ENCODE measurements around the gene SYTL4.

SYTL4 gene

DNA sequence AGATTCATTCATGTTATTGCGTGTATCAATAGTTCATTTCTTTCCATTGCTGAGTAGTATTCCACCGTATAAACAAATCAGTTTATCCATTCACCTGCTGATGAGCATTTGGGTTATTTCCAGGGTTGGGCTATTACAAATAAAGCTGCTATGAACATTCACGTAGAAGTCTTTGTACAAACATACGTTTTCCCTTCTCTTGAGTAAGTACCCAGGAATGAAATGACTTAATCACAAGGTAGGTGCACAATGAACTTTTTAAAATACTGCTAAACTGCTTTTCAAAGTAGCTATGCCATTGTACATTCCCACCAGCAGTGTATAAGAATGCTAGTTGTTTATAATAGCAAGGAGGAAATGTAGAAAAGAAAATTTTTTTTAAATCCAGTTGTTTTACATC lies 35.9 kb downstream of the SYTL4 start:
- in situ Hi-C loops (cut with MboI; ENCODE audit: low sequenced_read_pairs) = loop anchor here (25.0 kb wide), 1 partner anchor 91 kb away; no protein-coding TSS in a partner anchor

GRCh38 chrX:100695302-100695701 lies 36.6 kb downstream of the SYTL4 start:
- in situ Hi-C loops (cut with MboI; ENCODE audit: low sequenced_read_pairs) = loop anchor here (25.0 kb wide), 1 partner anchor 92 kb away; no protein-coding TSS in a partner anchor

GRCh38 chrX:100687546-100687945 lies 44.4 kb downstream of the SYTL4 start:
- in situ Hi-C loops (cut with MboI; ENCODE audit: low sequenced_read_pairs) = loop anchor here (25.0 kb wide), 1 partner anchor 100 kb away; no protein-coding TSS in a partner anchor

DNA sequence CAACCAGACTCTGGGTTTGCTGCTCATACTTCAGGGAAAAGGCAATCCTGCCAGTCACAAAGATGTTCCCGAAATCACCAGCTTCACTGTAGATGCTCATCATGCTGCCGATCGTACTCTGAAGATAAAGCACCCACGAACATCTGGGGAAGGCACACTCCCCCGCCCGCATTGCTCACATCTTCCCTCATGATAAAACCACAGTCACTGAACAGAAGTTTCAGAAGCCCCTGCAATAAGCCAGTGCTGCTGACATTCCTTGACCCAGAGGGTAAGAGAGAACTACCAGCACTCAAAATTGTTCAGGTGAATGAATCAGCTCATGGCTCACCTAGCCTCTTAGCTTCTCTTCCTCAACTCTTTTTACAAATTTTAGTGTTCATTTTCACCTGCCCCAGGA lies 44.8 kb downstream of the SYTL4 start:
- in situ Hi-C loops (cut with MboI; ENCODE audit: low sequenced_read_pairs) = loop anchor here (25.0 kb wide), 1 partner anchor 100 kb away; no protein-coding TSS in a partner anchor

DNA sequence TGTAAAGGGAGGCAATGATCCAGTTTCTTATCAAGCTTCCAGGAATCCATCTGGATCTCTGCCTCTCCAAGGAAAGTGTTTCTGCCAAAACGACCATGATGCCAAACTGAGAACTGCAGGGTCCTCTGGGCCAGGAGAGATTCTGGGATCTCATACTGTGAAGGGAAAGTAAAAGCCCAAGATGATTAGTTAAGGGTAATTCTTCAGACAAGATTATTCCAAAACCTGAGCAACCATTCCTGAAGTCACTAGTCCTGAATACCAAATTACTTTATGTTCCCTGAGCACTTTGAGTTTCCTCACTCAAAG lies 46.0 kb downstream of the SYTL4 start:
- in situ Hi-C loops (cut with MboI; ENCODE audit: low sequenced_read_pairs) = loop anchor here (25.0 kb wide), 1 partner anchor 101 kb away; no protein-coding TSS in a partner anchor

DNA sequence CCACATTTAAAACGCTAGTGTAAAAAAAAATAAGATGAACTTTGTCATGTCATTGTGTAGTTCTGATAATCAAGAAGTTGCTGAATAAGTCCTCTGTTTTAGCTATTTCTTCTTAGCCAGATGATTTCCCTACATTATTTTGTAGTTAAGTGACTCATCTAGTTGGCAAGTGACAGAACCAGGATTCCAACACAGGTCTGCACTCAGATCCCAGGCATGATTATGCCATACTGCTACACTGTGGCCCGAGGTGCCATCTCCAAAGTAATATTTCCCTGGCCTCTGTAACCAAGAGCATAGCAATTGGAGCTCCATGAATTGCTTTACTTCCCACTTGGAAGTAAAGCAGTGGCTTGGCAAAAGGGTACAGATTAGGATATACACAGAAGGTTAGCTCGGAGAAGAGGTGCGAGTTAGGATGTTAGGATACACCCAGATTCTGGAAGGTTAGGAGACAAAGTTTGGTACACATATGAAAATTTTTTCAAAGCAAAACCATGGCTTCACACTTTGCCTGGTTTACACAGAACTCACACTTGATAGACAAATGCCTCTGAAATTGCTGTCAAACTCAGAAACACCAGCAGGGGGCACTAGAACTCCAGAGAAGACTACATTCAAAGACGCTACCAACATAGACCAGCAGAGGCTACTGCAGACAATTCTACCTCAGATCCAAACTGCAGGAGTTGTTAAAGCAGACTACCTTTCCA lies 46.5 kb downstream of the SYTL4 start:
- in situ Hi-C loops (cut with MboI; ENCODE audit: low sequenced_read_pairs) = loop anchor here (25.0 kb wide), 1 partner anchor 102 kb away; no protein-coding TSS in a partner anchor

GRCh38 chrX:100682939-100683338 lies 49.0 kb downstream of the SYTL4 start:
- in situ Hi-C loops (cut with MboI; ENCODE audit: low sequenced_read_pairs) = loop anchor here (25.0 kb wide), 1 partner anchor 104 kb away; no protein-coding TSS in a partner anchor

DNA sequence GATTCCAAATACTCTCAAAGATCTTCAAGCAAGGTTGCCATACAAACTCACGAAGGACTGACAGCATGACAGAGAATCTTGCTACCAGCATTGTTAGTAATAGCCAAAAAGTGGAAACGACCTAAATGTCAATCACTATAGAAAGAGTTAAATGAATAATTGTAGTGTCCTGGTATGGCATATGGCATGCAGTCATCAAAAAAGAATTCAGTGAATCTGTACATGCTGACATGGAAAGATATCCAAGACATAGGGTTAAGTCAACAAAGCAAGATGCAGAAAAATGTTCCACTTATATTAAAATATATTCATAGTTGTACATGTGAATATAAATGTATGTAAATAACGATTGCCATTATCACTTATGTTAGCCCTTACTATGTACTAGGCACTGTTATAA lies 50.3 kb downstream of the SYTL4 start:
- in situ Hi-C loops (cut with MboI; ENCODE audit: low sequenced_read_pairs) = loop anchor here (25.0 kb wide), 1 partner anchor 106 kb away; no protein-coding TSS in a partner anchor

- in situ Hi-C loops (cut with MboI; ENCODE audit: low sequenced_read_pairs) = loop anchor here (25.0 kb wide), 1 partner anchor 107 kb away; no protein-coding TSS in a partner anchor
Observed at GRCh38 chrX:100680756-100681155, 51.2 kb downstream of the SYTL4 start.

- in situ Hi-C loops (cut with MboI; ENCODE audit: low sequenced_read_pairs) = loop anchor here (25.0 kb wide), 1 partner anchor 110 kb away; no protein-coding TSS in a partner anchor
Observed at GRCh38 chrX:100677611-100678181, 54.2 kb downstream of the SYTL4 start.

- in situ Hi-C loops (cut with MboI; ENCODE audit: low sequenced_read_pairs) = loop anchor here (25.0 kb wide), 1 partner anchor 113 kb away; no protein-coding TSS in a partner anchor
Observed at GRCh38 chrX:100674705-100675104, 57.2 kb downstream of the SYTL4 start.

DNA sequence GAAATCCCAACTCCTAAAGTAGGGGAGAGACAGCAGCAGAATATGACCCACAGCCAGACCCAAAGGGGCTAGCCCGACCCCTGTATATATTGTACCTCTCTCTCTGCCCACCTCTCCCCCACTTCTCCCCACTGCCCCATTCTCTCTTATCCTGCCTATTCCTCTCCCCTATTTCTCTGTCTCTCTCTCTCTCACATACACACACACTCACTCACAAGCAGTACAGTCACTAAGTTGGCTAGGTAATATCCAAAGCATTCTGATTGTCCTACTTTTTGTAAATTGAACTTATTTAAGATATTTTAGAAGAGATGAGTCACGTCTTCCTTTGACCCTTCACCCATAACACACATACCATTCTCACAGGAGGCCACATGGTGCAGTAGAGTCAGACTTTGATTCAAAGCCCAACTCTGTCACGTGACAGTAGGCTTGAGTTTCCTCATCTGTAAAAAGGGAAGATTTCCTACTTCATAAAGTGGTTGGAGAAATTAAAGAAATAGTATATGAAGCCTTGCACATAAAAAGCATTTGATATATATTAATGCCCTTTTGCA lies 58.4 kb downstream of the SYTL4 start:
- in situ Hi-C loops (cut with MboI; ENCODE audit: low sequenced_read_pairs) = no loop called here

GRCh38 chrX:100672966-100673365 lies 59.0 kb downstream of the SYTL4 start:
- in situ Hi-C loops (cut with MboI; ENCODE audit: low sequenced_read_pairs) = no loop called here

- in situ Hi-C loops (cut with MboI; ENCODE audit: low sequenced_read_pairs) = no loop called here
Observed at GRCh38 chrX:100663642-100664041, 68.3 kb downstream of the SYTL4 start.

- in situ Hi-C loops (cut with MboI; ENCODE audit: low sequenced_read_pairs) = no loop called here
Observed at GRCh38 chrX:100662796-100663195, 69.1 kb downstream of the SYTL4 start.

GRCh38 chrX:100662170-100662569 lies 69.8 kb downstream of the SYTL4 start:
- in situ Hi-C loops (cut with MboI; ENCODE audit: low sequenced_read_pairs) = no loop called here

DNA sequence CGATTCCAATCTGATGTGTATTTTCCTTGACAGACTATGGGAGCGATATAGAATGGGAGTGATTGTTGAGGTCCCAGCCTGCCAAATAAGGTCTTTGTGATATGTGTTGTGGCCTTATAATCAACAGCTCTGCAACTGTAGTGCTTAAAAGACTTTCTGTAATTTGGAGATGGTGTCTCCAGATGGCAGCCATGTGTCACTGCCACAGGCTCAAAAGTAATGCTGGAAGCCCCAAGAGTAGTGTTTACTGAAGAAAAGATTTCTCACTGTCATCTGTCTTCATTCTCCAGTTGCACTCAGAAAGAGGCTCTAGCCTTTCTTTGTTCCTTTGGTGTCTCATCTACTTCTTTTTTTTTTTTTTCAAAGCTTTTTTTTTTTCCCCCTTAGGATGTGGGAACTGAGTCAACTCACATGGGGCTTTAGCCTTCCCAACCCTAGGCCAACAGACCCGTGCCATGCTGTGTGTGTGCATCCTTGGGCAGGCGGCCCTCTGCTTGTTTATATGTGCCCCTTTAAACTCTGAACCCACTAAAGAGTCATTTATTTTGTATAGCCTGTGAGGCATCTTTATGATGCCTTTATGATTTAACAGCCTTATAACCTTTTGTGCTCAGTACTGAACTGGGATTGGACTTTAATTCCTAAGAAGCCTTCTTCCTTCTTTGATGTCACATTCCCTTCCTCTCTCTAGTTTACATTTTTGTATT lies 72.3 kb downstream of the SYTL4 start:
- in situ Hi-C loops (cut with MboI; ENCODE audit: low sequenced_read_pairs) = no loop called here

DNA sequence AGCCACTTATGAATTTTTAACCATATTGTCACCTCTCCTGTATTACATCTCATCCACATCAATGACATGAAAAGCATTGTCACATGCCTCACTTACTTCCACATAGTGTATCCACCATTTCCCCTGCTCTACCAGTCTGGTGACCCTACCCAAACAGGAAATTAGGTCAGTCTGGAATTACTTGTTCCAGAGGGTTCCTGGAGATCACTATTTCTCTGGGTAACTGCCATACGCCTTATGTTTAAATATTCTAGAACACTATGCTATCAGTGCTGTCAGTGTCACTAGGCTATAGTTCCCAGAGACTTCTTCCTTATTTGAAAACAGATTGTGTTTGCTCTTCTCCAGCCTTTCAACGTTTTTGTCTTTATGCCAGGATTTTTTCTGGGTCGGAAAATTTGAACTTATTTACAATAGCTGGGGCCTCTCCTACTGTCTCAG lies 73.0 kb downstream of the SYTL4 start:
- in situ Hi-C loops (cut with MboI; ENCODE audit: low sequenced_read_pairs) = no loop called here

DNA sequence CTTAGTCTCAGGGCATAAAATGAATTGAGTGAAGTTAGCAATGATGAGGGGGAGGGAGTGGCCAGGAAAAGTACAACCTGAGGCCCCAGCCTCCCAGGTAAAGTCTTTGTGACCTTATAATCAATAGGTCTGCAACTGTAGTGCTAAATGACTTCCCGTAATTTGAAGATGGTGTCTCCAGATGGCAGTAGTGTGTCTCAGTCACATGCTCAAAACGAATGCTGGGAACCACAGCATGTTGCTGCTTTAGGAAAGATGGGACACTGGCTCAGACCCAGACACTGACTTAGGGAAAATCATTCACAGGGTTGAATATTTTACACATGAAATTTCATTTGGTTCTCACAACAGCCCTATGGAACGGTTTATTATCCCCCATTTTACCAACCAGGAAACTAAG lies 77.7 kb downstream of the SYTL4 start:
- in situ Hi-C loops (cut with MboI; ENCODE audit: low sequenced_read_pairs) = no loop called here

- in situ Hi-C loops (cut with MboI; ENCODE audit: low sequenced_read_pairs) = no loop called here
Observed at GRCh38 chrX:100652266-100652665, 79.7 kb downstream of the SYTL4 start.

GRCh38 chrX:100650841-100651240 lies 81.1 kb downstream of the SYTL4 start:
- in situ Hi-C loops (cut with MboI; ENCODE audit: low sequenced_read_pairs) = no loop called here

Measured in HL-60/S4 (cell line).